Stimulated activated CD4-positive, alpha-beta T cell treated with anti-CD3 and anti-CD28 coated beads, Interleukin-4, amount 100 ng/mL, for 48 hours (primary cell): ENCODE measurements around the gene CACNA2D2.

ENCODE experiments used
- DNase-seq, 2 donors: peaks; one replicate each; pipeline ENCODE4 v3.0.0-alpha.2; 2020; ENCODE audit warnings: low read depth in 2 of 2

The CACNA2D2 gene

DNA sequence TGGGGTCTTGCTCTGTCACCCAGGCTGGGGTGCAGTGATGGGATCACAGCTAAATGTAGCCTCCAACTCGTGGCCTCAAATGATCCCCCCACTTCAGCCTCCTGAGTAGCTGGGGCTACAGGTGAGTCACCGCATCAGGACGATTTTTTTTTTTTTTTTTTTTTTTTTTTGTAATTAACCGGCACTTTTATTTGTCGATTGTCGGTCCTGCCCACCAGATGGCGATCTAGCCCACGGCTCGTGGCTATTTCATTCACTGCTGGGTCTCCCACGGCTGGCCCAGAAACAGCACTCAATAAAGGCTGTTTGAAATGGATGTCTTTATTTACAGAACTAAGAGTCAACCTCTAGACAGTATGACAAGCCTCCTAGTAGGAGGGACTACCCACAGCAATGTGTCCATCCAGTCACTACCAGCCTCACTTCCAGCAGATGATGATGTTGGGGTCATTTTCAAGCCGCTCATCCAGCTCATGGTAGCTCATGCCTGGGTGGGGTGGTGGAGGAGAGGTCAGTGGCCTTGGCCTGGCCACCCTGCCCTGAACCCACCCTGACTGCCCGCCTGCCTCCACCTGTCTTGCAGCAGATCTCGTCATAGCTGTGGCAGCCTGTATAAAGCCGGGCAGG is 156.1 kb downstream of the CACNA2D2 start:
- peak; percentile 59 to 67 for DNase-seq

DNA sequence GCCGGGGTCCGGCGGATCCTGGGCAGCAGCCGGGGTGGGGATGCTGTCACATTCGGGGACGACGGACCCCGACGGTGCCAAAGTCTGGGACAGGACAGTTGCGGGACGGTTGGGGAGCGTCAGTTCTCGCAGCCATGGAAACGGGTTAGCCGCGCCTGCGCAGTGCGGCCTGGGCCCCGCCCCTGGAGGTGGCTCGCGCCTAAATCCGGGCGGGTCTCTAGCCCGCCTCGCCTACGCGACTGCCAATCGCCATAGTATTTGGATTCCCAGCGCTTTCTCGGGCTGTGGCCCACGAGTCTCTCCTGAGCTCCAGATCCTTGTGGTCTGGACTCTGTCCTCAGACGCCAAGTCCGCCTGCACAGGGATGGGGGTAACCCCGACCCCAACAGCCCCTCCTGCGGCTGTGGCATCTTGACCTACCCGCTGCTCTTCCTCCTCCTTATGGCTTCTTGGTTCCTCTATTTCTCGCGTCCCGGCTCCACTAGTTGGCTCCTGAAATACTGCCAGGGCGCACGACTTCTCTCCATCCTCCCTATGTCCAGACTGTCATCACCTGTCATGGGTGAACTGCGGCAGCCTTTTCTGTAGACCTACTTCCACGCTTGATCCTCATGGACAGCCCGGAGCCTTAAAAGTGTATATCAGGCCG is 157.7 kb downstream of the CACNA2D2 start, which contains the start of gene ZMYND10:
Gene ZMYND10, minus strand, starts transcription at position 147 of the 649 bp plus-strand sequence. CDS start 153 bp downstream, outside the sequence.
- peak; percentile 76 to 78 for DNase-seq

DNA sequence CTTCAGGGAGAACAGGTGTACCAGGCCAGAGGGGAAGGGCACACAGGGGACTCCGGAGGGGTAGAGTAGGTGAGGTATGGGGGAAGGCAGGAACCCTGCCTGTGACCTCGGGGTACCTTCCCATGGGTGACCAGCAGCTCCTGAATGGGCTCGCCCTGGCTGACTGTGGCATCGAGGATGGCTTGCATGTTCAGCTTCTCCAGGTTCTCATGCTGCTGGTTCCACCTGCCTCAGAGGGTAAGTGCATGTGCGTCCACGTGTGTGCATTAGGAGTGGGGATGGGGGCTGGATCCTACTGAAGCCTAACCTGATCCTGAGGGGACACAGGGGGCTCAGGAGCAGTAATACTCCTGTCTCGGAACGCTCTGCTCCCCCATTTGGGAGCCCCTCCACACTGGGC is 158.4 kb downstream of the CACNA2D2 start:
- no peak for DNase-seq

DNA sequence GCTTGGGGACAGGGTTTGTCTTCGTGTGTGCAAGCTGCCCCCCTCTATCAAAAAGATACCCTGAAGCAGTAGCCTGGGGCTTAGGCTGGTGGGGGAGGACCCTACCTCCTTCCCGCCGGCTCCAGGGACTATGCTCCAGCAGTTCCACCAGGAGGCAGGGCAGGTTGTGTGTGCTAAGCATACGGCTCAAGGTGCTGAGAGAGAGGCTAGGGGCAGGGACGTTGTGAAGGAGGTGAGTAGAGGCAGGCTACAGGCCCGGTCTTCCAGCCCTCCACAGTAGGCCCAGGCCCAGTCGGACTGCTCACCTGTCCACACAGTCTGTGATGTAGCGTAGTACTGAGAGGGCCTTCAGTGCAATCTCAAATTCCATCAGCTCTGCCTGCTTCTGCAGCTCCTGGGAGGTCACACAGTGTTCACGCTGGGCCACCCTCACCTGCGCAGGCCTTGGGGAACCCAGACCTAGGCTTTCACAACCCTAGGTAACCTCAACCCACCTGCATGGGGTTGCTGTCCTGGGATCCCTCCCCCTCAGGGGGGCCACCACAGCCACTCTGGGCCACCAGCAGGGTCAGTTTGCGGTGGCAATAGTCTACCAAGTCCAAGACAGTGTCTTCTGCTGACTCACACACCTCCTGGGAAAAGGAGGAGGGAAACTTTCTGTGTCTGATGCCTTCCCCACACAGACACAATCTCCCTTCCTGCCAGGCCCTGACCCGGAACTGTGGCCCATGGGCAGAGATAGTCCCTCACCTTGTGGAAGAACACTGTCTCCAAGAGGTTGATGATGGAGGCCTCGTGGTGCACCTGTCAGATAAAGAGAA is 160.4 kb downstream of the CACNA2D2 start:
- no peak for DNase-seq

DNA sequence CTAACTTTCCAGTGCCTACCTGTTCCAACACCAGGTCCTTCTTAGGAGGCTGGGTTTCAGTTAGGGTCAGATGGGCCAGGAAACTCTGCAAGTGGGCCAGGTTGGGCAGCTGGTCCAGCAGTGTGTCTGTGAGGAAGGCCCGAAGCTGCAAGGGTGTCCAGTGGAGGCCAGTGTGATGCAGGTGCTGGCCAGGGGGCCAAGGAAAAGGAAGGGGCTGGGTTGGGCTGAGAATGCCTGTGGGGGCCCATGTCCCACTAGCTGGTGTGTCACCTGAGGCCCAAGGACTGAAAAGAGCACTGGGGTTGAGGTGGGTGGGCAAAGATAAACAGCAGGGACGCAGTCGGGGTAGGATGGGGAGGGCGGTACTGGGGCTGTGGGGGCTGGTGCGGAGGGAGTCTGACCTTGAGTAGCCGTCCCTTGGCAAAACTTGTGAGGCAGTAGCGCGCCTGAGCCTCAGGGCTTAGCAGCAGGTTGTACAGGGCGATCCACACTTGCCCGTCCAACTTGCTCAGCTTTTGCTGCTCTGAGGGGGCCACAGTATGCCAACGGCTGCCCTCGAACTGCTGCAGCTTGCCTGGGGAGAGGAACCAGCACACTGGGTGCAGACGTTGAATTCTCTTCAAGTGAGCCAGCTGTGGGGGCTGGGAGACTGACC is 161.3 kb downstream of the CACNA2D2 start:
- no peak for DNase-seq

DNA sequence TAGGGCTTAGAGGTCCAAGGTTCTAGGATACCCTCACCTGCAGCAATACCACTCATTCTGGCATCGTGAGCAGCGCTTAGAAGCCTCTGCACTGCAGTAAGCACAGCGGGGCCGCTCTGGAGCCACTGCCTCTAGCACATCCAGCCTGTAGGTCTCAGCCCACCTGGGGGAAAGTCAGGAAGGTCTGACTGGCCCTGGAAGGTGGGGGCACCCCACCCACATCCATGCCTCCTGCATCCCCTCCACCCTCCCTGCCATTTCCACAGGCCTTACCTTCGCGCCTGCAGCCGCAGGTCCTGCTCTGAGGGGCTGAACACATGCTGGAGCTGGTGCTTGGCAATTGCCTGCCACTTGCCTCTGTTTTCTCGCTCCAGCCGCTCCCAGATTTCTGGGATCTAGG is 161.9 kb downstream of the CACNA2D2 start:
- no peak for DNase-seq

DNA sequence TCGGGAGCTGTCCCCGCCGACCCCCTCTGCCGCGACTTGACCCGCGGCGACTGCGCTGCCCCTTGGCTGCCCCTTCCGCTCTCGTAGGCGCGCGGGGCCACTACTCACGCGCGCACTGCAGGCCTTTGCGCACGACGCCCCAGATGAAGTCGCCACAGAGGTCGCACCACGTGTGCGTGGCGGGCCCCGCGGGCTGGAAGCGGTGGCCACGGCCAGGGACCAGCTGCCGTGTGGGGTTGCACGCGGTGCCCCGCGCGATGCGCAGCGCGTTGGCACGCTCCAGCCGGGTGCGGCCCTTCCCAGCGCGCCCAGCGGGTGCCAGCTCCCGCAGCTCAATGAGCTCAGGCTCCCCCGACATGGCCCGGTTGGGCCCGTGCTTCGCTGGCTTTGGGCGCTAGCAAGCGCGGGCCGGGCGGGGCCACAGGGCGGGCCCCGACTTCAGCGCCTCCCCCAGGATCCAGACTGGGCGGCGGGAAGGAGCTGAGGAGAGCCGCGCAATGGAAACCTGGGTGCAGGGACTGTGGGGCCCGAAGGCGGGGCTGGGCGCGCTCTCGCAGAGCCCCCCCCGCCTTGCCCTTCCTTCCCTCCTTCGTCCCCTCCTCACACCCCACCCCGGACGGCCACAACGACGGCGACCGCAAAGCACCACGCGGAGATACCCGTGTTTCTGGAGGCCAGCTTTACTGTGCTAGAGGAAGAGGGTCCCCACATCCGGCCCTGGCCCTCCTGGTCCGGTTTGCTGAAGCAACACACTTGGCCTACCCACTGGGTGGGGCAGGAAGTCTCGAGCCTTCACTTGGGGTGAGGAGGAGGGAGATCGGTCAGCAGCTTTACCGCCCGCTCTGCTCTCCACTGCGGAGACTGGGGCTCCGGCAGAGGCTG is 162.7 kb downstream of the CACNA2D2 start, which contains the start of gene RASSF1:
Gene RASSF1, minus strand, starts transcription at position 389 of the 882 bp plus-strand sequence. Its CDS starts 31 bp downstream, at position 358.
- DNase-seq = peak; percentile 59 to 79

DNA sequence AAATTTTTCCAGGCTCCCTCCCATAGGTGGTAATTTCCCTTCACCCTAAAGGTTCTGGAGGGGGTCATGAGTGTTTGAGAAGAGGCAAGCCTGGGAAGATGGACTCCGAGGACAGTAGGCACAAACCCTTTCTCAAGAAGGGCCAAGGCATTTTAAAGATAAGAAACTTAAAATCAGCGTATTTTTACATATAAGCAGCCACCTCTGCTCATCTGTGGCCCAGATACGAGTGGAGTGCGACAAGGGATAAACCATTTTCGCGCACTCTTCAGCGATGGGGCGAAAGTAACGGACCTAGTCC is 163.3 kb downstream of the CACNA2D2 start:
- no peak for DNase-seq

DNA sequence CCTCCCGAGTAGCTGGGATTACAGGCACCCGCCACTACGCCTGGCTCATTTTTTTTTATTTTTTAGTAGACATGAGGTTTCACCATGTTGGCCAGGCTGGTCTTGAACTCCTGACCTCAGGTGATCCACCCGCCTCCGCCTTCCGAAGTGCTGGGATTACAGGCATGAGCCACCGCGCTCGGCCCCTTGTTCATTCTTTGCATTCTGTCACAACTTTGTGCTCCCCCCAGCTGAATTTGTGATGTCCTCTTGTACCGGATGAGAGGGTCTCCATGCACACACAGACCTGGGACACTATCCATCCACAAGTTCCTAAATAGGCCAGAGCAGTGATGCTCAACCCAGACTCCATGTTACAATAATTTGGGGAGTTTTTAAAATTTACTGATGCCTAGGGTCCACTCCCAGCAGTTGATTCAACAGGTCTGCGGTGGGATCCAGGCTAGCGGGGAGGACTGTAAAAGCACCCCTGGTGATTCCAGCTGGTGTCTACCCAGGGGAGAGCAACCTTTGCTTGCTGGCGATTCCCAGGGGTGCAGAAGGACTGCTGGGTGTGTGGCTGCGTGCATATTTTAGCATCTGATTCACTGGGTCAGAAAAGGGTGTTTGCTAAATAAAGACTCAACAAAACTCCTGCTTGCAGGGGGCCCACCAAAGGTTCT is 163.8 kb downstream of the CACNA2D2 start:
- no peak for DNase-seq

DNA sequence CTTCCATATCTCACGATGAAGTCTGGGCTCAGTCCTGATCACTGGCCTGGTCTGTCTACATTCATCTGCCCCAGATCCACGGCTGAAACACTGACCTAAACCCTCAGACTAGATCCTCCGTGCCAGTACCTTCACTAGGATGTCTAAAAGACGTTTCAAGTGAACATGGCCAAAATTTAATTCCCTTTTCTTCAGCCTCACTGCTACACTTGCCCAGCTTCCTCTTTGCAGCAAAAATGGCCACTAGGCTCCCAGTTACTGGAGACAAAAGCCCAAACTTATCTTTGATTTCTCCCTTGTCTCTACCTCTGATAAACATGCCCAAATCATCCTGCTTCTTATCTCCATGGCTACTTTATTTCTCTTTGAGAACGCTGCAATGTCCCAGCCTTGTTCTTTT is 164.5 kb downstream of the CACNA2D2 start:
- no peak for DNase-seq

DNA sequence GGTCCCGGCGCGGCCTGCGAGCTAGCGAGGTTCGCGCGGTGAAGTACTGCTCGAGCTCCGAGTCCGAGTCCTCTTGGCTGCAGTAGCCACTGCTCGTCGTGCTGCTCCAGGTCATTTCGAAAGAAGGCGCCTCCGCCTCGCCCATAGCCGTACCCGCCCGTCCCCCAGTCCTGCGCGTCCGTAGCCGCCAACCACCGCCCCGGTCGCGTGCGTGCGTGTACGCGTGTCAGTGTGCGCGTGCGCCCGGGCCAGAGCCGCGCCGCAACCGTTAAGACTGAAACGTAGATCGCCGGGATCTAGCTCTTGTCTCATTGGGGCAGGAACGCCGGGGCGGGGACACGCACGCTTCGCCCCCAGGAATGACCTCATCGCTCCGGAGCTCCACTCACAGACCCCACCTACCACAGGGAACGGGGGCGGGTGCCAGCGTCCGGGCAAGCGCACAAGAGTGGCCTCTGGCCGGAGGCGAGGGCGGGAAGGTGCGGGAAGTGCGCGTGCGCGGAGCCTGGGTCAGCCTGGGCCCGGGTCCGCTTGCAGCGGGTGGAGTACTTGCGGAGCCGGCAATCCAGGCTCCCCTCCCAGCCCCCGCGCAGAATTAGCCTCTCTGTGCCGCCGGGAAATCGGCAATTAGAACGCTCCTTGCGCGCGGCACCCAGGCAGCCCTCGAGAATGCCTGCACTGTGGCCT is 166.1 kb downstream of the CACNA2D2 start:
- peak; percentile 91 to 98 for DNase-seq

DNA sequence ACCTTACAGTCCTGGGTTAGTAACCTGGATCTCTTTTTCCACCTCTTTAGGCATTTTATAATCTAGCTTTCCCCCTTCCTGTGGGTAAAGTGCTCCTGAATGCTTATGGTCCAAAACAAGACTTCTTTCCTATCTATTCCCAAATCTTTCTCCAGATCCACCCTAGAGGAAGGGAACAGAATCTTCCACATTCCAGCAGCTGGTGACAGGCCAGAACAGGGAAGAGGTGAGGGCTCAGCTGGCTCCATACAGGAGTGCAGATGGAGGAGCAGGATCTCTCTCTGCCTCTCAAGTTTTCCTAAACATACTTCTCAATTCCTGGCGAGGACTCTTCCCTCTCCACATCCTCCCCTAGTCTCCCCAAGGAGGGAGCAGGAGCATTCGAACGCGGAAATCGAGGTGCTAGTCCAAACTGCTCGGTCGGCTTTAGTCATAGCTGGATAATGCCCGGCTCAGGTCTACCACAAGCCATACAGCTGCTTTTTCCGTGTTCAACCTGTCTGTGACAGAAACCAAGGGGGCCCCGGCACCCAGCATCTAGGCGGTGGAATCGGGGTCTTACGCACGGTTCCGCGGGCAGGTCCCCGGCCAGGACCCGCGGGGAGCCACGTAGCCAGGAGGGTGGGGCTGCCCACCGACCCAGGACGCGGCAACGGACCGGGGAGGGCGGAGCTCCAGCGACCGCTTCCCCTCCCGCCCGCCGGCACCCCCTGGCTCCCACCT is 166.8 kb downstream of the CACNA2D2 start:
- peak in 1 of 2 donors; percentile 40 for DNase-seq

DNA sequence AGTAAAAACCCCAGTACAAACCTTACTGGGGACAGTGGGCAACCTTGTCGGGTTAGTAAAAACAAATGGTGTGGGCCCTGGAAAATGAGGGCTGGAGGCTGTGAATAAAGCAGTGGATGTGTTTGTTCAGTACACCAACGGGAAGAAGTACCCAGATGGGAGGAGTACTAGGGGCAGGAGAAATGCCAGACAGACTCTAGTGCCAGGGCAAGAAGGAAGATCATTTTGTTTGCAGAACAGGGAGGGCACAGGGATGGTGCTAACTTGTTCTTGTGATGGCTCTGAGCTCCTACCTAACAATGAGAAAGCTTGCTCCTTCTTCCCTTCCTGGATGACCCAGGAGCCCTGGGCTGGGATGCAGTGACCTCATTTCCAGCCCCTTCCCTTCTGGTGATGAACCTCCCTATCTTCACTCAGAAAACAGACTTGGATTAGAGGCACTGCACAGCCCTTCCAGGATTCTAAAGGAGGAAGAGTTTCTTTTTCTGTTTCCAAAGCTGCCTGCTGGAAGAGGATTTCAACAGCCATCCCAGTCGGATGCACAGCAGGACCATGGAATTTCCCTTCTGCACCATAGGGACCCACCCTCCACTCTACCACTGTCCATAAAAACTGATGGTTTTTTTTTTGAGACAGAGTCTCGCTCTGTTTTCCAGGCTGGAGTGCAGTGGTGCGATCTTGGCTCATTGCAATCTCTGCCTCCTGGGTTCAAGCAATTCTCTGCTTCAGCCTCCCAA is 168.9 kb downstream of the CACNA2D2 start:
- no peak for DNase-seq

DNA sequence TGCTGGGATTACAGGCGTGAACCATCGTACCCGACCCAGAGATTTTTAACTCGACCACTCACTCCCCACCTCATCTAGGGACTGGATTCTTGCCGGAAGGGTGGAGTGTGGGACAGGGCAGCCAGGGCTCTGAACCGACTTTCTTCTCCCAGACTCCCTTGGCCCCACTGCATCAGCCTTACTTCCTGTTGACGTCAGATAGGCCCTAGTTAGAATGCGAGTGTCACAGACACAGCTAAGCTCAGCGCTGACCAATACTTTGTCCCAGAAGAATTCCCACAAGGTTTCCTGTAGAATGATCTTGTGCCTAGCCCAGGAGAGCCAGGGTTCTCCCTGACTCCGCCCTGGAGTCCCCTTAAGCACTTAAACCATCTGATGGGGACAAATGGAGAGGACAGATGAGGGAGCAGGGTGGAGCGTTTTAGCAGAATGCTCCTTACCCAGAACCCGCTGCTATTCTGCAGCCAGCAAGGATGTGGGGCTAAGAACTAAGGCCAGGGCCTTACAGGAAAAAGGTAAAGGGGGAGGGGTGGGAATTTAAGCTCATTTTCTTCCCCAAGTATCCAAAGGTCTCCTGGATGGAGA is 169.6 kb downstream of the CACNA2D2 start:
- no peak for DNase-seq

DNA sequence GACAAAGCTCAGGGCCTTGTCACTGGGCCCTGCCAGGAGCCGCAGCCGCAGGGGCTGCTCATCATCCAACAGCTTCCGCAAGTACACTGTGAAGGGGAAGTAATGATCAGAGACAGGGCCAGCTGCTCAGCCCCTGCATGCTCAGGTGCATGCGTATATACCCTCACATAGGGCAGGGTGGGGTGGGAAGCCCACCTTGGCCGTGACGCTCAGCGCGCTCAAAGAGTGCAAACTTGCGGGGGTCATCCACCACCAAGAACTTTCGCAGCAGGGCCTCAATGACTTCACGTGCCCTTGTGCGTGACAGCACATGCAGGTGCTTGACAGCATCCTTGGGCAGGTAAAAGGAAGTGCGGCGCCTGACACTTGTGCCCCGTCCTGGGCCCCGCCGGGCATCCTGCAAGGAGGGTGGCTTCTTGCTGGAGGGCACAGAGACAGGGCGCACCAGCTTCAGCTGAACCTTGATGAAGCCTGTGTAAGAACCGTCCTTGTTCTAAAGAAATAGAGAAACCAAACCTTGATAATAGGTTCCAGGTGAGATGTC is 172.0 kb downstream of the CACNA2D2 start:
- DNase-seq = no peak

DNA sequence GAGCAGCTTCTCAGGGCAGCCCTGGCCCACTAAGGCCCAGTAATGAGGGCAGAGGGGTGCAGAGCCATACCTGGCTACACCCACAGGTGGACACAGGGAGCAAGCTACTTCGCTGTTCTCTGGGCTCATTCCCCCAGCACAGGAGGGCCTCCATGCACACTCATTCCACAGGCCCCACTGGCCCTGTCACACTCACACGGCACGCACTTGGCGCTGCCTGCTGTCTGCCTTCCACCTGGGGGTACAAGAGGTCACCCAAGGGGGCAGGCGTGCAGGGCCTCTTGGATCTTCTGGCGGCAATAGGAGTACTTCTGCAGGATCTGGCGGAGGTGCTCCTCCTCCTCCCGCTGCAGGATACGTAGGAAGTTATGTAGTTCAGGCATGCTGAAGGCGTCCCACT is 173.1 kb downstream of the CACNA2D2 start:
- DNase-seq = no peak

DNA sequence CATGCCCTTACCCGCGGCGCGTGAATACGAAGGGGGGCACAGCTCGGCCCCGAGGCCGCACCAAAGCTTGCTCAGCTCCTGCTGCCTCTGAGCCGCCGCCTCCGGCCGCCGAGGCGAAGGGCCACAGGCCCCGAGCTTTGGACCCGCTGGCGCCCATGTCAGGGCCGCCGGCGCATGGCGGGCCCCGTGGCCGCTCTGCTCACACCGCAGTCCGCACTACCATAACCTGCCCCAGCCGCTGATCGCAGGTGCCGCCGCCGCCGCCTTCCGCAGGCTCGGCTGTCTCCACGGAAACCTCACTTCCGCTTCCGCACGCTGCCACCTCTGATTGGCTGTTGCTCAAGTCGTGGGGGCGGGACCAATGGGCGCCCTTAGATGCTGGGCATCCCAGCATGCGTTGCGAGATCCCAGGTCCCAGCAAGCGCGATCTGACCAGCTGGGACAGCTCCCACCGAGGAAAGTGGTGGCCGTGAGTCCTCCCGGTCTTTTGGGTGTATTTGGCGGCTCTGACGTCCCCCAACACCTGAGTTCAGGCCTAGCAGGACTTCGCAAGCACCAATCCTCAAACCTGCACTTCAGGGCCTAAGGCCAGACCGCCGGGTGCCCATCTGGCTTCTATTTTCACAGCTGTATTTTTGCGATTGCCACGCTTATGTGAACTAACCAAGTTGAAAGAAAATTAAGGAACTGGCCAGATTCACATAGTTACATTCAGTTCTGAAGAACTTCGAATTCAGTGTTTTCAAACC is 175.3 kb downstream of the CACNA2D2 start, which contains the start of gene TUSC2:
Gene TUSC2, minus strand, starts transcription at position 281 of the 749 bp plus-strand sequence. Its CDS starts 124 bp downstream, at position 157.
- DNase-seq = peak; percentile 93 to 94
